ENCODE results near the gene SMNDC1.

Gene SMNDC1

GRCh38 chr10:110317866-110318850 is 13.4 kb upstream of the SMNDC1 start:
- TF ChIP-seq ZFX (IDR thresholded peaks at IDR 0.05) (no peak), CTCF (conservative IDR thresholded peaks at IDR 0.05) (no peak)
- no peak overlapping the region for H3K27ac ChIP-seq

GRCh38 chr10:110313674-110314073 is 9.0 kb upstream of the SMNDC1 start:
- H3K27ac ChIP-seq = no peak overlapping the region
- TF ChIP-seq ZFX (IDR thresholded peaks at IDR 0.05) (no peak), CTCF (conservative IDR thresholded peaks at IDR 0.05) (no peak)

- TF ChIP-seq CTCF (conservative IDR thresholded peaks at IDR 0.05) = no peak
- no peak for TF ChIP-seq ZFX (IDR thresholded peaks at IDR 0.05)
- H3K27ac ChIP-seq = no peak overlapping the region
Measured at GRCh38 chr10:110312206-110312605, 7.5 kb upstream of the SMNDC1 start.

- H3K27ac ChIP-seq = no peak overlapping the region
- TF ChIP-seq ZFX (IDR thresholded peaks at IDR 0.05) (no peak), CTCF (conservative IDR thresholded peaks at IDR 0.05) (peak; percentile 82)
Measured at GRCh38 chr10:110311357-110311949, 6.7 kb upstream of the SMNDC1 start.

- no peak for TF ChIP-seq CTCF (conservative IDR thresholded peaks at IDR 0.05)
- no peak for TF ChIP-seq ZFX (IDR thresholded peaks at IDR 0.05)
- H3K27ac ChIP-seq = no peak overlapping the region
Measured at GRCh38 chr10:110310741-110311140, 6.0 kb upstream of the SMNDC1 start.

- H3K27ac ChIP-seq = no peak overlapping the region
- TF ChIP-seq CTCF (conservative IDR thresholded peaks at IDR 0.05) = no peak
- no peak for TF ChIP-seq ZFX (IDR thresholded peaks at IDR 0.05)
Measured at GRCh38 chr10:110307805-110308204, 3.1 kb upstream of the SMNDC1 start.

GRCh38 chr10:110306452-110306768 is 1.7 kb upstream of the SMNDC1 start:
- TF ChIP-seq CTCF (conservative IDR thresholded peaks at IDR 0.05) (peak; percentile 43), ZFX (IDR thresholded peaks at IDR 0.05) (no peak)
- no peak overlapping the region for H3K27ac ChIP-seq

Data from C4-2B (cell line).